Hindlimb muscle (tissue), 1 donor: ENCODE data around the gene SPRR1B. TPM values are rescaled to one million over a fixed set of nuclear protein-coding genes. Genes with fewer than 3 reads are reported as not detected.
"Not testable (repeated sequence)": the region's sequence is repeated elsewhere in the genome, so short reads cannot be mapped to it uniquely, and the experiment has no call there.

Experiments
- DNase-seq: peaks from one replicate; pipeline ENCODE4 v3.0.0-alpha.2; 2013
- polyA plus RNA-seq: library from polyadenylated mRNA; unstranded; fragments of 120-200 nt; gene quantifications from one replicate; pipeline ENCODE4 v1.2.1, GENCODE V29; 2013; ENCODE audit not compliant: insufficient read length

Gene SPRR1B, protein sequence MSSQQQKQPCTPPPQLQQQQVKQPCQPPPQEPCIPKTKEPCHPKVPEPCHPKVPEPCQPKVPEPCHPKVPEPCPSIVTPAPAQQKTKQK
- 0.37 TPM for polyA plus RNA-seq

DNA sequence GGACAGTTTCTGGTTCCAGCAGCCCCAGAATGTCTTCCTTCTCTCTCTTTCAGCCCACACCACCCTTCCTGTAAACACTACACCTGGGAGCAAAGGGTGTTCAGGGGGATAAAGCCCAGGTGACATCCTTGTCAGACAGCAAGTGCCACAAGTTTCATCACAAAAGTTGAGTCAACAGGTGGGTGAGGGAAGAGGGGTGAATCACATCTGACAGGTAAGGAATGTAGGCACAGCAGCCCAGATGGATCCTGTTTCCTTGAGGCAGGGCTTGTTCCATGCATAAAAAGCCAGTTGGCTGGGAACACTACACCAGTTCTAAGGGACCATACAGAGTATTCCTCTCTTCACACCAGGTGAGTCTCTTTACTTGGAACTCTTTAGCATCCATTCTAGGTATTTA, at the start of gene SPRR1B:
Gene SPRR1B, plus strand, starts transcription at position 309 of the 400 bp plus-strand sequence. CDS start 1,143 bp downstream, outside the sequence.
- no peak for DNase-seq

- no peak for DNase-seq
These were observed 48.9 kb upstream of the SPRR1B start for GRCh38 chr1:152982076-152982475.

DNA sequence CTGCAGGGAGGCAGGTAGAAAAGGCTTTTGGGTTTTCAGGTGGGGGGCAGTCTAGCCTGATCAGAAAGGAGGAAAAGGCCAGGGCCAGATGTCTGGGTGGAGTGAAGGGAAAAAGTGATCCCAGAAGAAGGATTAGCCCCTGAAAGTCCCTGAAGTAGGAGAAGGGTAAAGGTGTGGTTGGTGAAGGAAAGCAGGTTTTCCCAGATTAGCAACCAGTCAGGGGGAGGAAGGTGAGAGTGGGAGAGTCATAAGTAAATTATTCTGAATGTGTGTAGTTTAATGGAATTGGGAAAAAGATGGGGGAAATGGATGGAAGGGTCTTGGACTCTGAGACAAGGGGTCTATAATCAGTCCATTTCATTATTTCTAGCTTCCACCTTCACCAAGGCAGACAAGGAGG, 47.8 kb upstream of the SPRR1B start:
- no peak for DNase-seq

- DNase-seq = no peak
These were observed 47.3 kb upstream of the SPRR1B start, which contains the start of gene SPRR1A for GRCh38 chr1:152983743-152984142. SPRR1A (plus strand) TSS chr1:152984081; CDS start chr1:152985231, 1,150 bp downstream.

DNA sequence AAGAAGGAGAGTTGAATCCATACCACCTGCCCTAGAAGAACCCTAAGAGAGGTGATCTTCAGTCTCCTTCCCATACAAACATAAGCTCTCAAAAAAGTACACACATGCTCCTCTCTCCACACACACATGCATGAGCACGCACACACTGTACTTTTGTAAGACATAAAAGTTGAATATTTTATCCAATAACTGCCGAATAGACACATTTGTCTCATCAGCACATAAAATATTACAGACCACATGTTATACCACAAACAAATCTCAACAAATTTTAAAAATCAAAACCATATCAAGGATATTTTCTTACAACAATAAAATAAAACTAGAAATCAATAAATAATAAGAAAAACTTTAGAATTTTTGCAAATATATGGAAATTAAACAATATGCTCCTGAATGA, 44.4 kb upstream of the SPRR1B start:
- no peak for DNase-seq

DNA sequence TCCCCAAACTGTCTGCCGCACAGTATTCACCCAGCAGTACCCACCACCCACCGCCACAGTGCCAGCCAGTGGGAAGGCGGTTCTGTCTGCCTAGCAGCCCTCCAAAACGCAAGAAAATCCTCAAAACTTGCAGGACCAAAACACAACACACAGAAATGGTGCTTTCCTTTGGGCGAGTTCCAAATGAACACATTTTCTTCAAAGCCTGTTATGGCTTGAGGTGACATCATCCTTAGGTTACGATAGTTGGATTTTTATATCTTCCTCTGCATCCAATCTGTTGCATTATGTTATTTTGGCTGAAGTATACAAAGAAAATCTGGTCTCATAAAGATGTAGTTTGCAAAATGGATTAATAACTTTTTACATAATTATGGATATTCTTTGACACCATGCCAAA, 37.8 kb upstream of the SPRR1B start:
- no peak for DNase-seq

- DNase-seq = no peak
These were observed 35.2 kb upstream of the SPRR1B start for GRCh38 chr1:152995842-152996241.

GRCh38 chr1:152996633-152997400, 34.2 kb upstream of the SPRR1B start:
- DNase-seq = no peak

DNA sequence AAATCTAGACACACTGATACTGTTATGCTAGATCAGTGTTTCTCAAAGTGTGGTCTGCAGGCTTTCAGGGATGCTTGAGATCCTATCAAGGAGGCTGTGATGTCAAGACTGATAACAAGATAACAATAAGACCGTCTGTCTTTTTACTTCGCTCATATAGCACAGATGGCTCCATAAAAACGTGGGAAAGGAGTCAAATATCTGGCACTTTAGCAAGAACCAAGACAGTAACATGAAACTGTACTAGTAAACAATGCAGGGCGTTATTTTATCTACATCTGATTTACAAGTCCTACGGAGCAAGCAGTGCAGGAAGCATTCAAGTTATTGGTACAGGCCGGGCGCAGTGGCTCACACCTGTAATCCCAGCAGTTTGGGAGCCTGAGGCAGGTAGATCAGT, 33.1 kb upstream of the SPRR1B start:
- no peak for DNase-seq

DNA sequence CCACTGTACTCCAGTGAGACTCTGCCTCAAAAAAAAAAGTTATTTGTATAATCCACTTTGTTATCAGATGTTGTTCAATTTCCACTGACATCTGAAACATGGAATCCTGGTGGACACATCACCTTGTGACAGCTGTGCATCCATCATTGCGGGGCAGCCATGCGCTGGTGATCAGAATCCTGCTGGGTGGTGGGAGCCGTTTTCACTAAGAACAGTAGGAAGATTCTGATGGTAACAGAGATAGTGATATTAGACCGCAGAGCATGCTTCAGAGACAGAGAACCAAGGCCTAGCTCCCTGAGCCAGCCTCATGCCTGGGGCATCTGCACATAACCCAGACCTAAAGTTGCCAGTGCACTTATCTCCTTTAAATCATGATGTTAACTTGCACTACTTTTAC, 32.5 kb upstream of the SPRR1B start:
- no peak for DNase-seq

DNA sequence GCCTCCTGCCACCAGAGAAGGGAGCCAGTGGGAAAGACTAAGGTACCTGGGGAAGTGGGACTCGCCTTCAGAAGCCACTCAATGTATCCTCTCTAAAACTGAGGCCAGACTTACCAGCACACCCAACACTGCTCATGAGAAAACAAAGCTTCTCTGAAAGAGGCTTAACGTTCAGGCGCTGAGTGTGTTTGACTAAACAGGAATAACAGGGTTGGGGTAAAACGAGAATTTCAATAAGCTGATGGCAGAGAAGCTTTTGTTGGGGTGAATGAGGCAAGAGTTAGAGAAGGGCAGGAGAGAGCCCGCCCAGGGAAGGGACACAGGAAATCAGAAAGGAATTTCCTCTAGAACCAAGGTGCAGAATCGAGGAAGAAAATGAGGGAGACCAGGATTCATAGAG, 31.2 kb upstream of the SPRR1B start:
- no peak for DNase-seq

- DNase-seq = no peak
These were observed 30.7 kb upstream of the SPRR1B start for GRCh38 chr1:153000294-153000693.

- DNase-seq = no peak
These were observed 29.6 kb upstream of the SPRR1B start, which contains the start of gene SPRR3 for GRCh38 chr1:153001382-153001781. SPRR3 (plus strand) TSS chr1:153001749; CDS start chr1:153003021, 1,272 bp downstream.

DNA sequence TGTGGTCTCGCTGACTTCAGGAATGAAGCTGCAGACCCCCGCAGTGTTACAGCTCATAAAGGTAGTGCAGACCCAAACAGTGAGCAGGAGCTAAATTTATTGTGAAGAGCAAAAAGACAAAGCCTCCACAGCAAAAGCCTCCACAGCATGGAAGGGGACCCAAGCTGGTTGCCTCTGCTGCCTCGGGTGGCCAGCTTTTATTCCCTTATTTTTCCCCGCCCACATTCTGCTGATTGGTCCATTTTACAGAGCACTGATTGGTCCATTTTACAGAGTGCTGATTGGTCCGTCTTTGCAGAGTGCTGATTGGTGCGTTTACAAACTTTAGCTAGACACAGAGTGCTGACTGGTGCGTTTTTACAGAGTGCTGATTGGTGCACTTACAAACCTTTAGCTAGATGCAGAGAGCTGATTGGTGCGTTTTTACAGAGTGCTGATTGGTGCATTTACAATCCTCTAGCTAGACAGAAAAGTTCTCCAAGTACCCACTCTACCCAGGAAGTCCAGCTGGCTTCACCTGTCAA, 19.7 kb upstream of the SPRR1B start:
- DNase-seq = not testable (repeated sequence)

- DNase-seq = not testable (repeated sequence)
These were observed 9.2 kb upstream of the SPRR1B start for GRCh38 chr1:153021829-153022228.

GRCh38 chr1:153022340-153022739, 8.7 kb upstream of the SPRR1B start:
- DNase-seq = not testable (repeated sequence)

DNA sequence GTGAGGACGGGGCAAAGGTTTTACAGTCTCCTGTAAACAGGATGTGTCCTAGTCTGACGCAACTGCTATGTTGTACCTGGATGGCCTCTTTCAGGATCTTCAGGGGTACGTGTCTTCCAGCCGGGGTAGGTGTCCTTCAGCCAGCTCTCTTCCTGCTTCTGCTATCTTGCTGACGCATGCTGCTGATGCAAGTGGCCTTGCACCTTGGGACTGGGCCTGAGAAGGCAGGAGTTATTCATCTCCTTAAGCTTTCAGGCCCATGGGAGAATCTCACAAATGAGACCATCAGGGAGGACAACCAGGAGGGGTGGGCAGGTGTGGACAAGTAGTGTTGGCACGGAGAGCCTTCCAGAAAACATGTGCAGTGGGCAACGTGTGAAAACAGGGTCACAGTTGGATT, 7.9 kb upstream of the SPRR1B start:
- no peak for DNase-seq

DNA sequence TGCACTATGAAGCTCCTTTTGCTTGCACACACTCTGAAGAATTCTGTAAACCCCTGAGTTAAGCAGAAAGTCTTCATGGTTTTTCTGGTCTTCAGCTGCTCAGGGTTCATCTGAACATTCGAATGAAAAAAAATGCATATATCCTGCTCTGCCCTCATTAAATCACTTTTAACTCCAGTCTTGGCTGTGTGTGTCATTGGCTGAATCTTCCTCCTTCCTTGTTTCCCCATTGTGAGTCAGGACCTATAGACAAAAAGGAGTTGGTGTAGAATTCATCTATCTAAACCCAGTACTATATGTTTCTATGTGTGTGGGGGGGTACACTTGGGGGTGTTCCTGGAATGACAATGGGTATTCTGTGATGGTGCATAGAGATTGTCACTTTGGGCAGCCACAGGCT, 6.6 kb upstream of the SPRR1B start:
- no peak for DNase-seq

GRCh38 chr1:153025797-153026196, 5.2 kb upstream of the SPRR1B start:
- no peak for DNase-seq

DNA sequence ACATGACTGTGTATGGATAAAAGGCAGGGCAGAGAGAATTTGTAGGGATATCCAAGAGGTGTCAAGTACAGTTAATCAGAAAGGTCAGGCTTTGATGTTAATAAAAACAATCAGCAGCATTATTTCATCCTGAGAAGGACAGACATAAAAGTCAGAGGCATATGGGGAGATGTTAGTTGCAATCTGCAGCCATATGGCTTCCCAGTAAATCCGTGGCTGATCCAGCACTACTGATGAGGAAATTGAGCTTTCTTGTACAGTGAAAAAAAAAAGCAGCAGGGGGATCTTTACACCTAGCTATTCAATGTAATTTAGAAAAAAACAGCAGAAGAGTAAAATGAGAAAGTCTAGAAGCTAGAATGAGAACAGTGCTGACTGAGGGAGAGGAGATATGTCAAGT, 2.2 kb upstream of the SPRR1B start:
- no peak for DNase-seq

GRCh38 chr1:153032073-153032472, 1.1 kb downstream of the SPRR1B start:
- no peak for DNase-seq

DNA sequence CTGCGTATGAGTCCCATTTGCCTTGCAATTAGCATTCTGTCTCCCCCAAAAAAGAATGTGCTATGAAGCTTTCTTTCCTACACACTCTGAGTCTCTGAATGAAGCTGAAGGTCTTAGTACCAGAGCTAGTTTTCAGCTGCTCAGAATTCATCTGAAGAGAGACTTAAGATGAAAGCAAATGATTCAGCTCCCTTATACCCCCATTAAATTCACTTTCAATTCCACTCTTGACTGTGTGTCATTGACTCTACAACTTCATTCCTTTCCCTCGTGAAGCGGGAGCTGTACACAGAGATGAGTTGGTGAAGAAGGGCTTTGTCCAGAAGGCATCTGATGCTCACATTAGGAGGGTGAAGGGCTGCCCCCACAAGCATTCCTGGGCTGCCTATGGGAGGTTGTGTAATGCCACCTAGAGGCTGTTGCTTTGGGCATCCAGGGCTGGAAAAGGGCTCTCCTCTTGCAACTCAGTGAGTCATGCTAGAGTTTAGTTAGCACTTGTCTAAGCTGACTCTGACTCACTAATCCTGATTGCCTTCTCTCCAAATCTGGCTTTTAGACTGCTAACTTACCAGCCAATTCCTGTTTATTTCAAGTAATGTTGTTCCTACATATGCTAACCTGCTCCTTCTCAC, 1.8 kb downstream of the SPRR1B start:
- DNase-seq = no peak

DNA sequence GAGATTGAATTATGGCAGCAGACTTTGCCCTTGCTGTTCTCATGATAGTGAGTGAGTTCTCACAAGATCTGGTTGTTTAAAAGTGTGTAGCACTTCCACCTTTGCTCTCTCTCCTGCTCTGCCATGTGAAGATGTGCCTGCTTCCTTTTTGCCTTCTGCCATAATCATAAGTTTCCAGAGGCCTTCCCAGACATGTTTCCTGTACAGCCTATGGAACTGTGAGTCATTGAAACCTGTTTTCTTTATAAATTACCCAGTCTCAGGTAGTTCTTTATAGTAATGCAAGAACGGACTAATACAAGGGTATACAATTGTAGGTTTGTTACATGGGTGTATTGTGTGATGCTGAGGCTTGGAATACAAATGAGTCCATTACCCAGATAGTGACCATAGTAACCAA, 4.2 kb downstream of the SPRR1B start:
- no peak for DNase-seq
